Astrocyte (in vitro differentiated cells and primary cell): Measurements from ENCODE around the gene ACACB. TPM values are rescaled to one million over a fixed set of nuclear protein-coding genes. Genes with fewer than 3 reads are reported as not detected.

Experiments used
- DNase-seq: peaks from one replicate; pipeline ENCODE4 v3.0.0-alpha.2; 2010; ENCODE audit warnings: low read depth
- FAIRE-seq: peaks from 2 replicates; lab custom pipeline; 2011; peaks lifted over from hg19 to GRCh38; lab: Jason Lieb, UNC
- H2AFZ ChIP-seq: 2 replicates; pipeline ENCODE4 v1.6.0; 2012; ENCODE audit warnings: low read depth, low read length, inconsistent platforms
- H3K27ac ChIP-seq: 2 replicates; pipeline ENCODE4 v1.5.1; 2011; ENCODE audit warnings: low read depth, low read length, inconsistent platforms
- H3K27me3 ChIP-seq: 2 replicates; pipeline ENCODE4 v1.6.0; 2011; ENCODE audit warnings: low read length, inconsistent platforms; ENCODE audit not compliant: insufficient read depth
- H3K36me3 ChIP-seq: 2 replicates; pipeline ENCODE4 v1.5.1; 2011; ENCODE audit warnings: low read length, inconsistent platforms; ENCODE audit not compliant: insufficient read depth
- H3K4me1 ChIP-seq: 2 replicates; pipeline ENCODE4 v1.5.1; 2011; ENCODE audit warnings: low read length, inconsistent platforms; ENCODE audit not compliant: insufficient read depth
- H3K4me2 ChIP-seq: 2 replicates; pipeline ENCODE4 v1.6.0; 2012; ENCODE audit warnings: low read length, inconsistent platforms
- H3K4me3 ChIP-seq: 2 replicates; pipeline ENCODE4 v1.5.1; 2011; ENCODE audit warnings: low read depth, mild to moderate bottlenecking, low read length, inconsistent platforms; ENCODE audit not compliant: insufficient read depth
- H3K79me2 ChIP-seq: 2 replicates; pipeline ENCODE4 v1.6.0; 2012; ENCODE audit warnings: mild to moderate bottlenecking, low read length, inconsistent platforms; ENCODE audit not compliant: insufficient read depth
- H3K9ac ChIP-seq: 2 replicates; pipeline ENCODE4 v1.6.0; 2012; ENCODE audit warnings: mild to moderate bottlenecking, low read length, inconsistent platforms
- H3K9me3 ChIP-seq: 2 replicates; pipeline ENCODE4 v1.5.1; 2012; ENCODE audit warnings: low read depth, mild to moderate bottlenecking, low read length, inconsistent platforms; ENCODE audit not compliant: insufficient read depth
- H4K20me1 ChIP-seq: 2 replicates; pipeline ENCODE4 v1.6.0; 2012; ENCODE audit warnings: low read length, inconsistent platforms; ENCODE audit not compliant: insufficient read depth
- H3K27ac Mint-ChIP-seq: one replicate; pipeline ENCODE4 v1.8.0; 2021; ENCODE audit warnings: mild to moderate bottlenecking, mixed read lengths; ENCODE audit not compliant: unreplicated experiment
- H3K27me3 Mint-ChIP-seq: one replicate; pipeline ENCODE4 v1.8.0; 2021; ENCODE audit warnings: low read depth, mixed read lengths; ENCODE audit not compliant: unreplicated experiment
- H3K36me3 Mint-ChIP-seq: one replicate; pipeline ENCODE4 v1.8.0; 2021; ENCODE audit warnings: low read depth, mixed read lengths; ENCODE audit not compliant: unreplicated experiment
- H3K4me1 Mint-ChIP-seq: one replicate; pipeline ENCODE4 v1.8.0; 2021; ENCODE audit warnings: low read depth, mixed read lengths; ENCODE audit not compliant: unreplicated experiment
- H3K4me3 Mint-ChIP-seq: one replicate; pipeline ENCODE4 v1.8.0; 2021; ENCODE audit warnings: mild to moderate bottlenecking, moderate library complexity, mixed read lengths; ENCODE audit not compliant: unreplicated experiment
- H3K9me3 Mint-ChIP-seq: one replicate; pipeline ENCODE4 v1.8.0; 2021; ENCODE audit warnings: mild to moderate bottlenecking, mixed read lengths; ENCODE audit not compliant: unreplicated experiment
- CTCF ChIP-seq: IDR thresholded peaks from 2 replicates; pipeline ENCODE4 v1.5.1; 2011; ENCODE audit warnings: low read depth, mild to moderate bottlenecking, inconsistent platforms, low read length, moderate library complexity; ENCODE audit not compliant: insufficient read depth
- EZH2 ChIP-seq: IDR thresholded peaks from 2 replicates; pipeline ENCODE4 v1.6.1; 2012; ENCODE audit warnings: mild to moderate bottlenecking, low read length, inconsistent platforms; ENCODE audit not compliant: insufficient read depth
- total RNA-seq: library from RNA; stranded (reverse); gene quantifications from 2 replicates; pipeline ENCODE4 v1.2.1, GENCODE V29; 2021

ACACB gene
- total RNA-seq, 1 donor from 2014 or later = 3.9 TPM

- no peaks in the 10 kb centered on the region for H4K20me1 ChIP-seq
- H3K4me1 Mint-ChIP-seq = peaks cover 2% of the 10 kb centered on the region
- no peaks in the 10 kb centered on the region for H3K27me3 ChIP-seq
- TF ChIP-seq EZH2 (no peak), CTCF (no peak)
- H3K4me3 ChIP-seq = no peak overlapping the region
- DNase-seq = no peak
- peaks cover 25% of the 10 kb centered on the region for H3K27me3 Mint-ChIP-seq
- no peak overlapping the region for H3K4me2 ChIP-seq
- no peak overlapping the region for H3K4me3 Mint-ChIP-seq
- no peaks in the 10 kb centered on the region for H3K79me2 ChIP-seq
- H3K9ac ChIP-seq = no peak overlapping the region
- H3K27ac ChIP-seq = no peak overlapping the region
- no peaks in the 10 kb centered on the region for H3K36me3 Mint-ChIP-seq
- no peaks in the 10 kb centered on the region for H3K4me1 ChIP-seq
- H3K36me3 ChIP-seq = no peaks in the 10 kb centered on the region
- no peak for FAIRE-seq
- no peak overlapping the region for H2AFZ ChIP-seq
- no peaks in the 10 kb centered on the region for H3K9me3 Mint-ChIP-seq
- no peak overlapping the region for H3K27ac Mint-ChIP-seq
- no peaks in the 10 kb centered on the region for H3K9me3 ChIP-seq
Measured at GRCh38 chr12:109279525-109279924, 163.1 kb downstream of the ACACB start.

GRCh38 chr12:109281452-109281851 is 165.1 kb downstream of the ACACB start:
- no peak overlapping the region for H3K4me3 Mint-ChIP-seq
- DNase-seq = no peak
- no peaks in the 10 kb centered on the region for H3K36me3 Mint-ChIP-seq
- peaks cover 28% of the 10 kb centered on the region for H3K27me3 Mint-ChIP-seq
- H3K27ac ChIP-seq = no peak overlapping the region
- H3K27me3 ChIP-seq = no peaks in the 10 kb centered on the region
- H3K9ac ChIP-seq = no peak overlapping the region
- no peaks in the 10 kb centered on the region for H3K9me3 ChIP-seq
- no peaks in the 10 kb centered on the region for H3K79me2 ChIP-seq
- H3K4me3 ChIP-seq = no peak overlapping the region
- H2AFZ ChIP-seq = no peak overlapping the region
- H3K4me1 Mint-ChIP-seq = peaks cover 2% of the 10 kb centered on the region
- H4K20me1 ChIP-seq = no peaks in the 10 kb centered on the region
- no peak overlapping the region for H3K4me2 ChIP-seq
- no peaks in the 10 kb centered on the region for H3K4me1 ChIP-seq
- H3K36me3 ChIP-seq = no peaks in the 10 kb centered on the region
- H3K9me3 Mint-ChIP-seq = no peaks in the 10 kb centered on the region
- TF ChIP-seq CTCF (no peak), EZH2 (no peak)
- FAIRE-seq = no peak
- no peak overlapping the region for H3K27ac Mint-ChIP-seq

GRCh38 chr12:109284392-109284791 is 168.0 kb downstream of the ACACB start:
- no peaks in the 10 kb centered on the region for H3K9me3 ChIP-seq
- no peaks in the 10 kb centered on the region for H3K27me3 ChIP-seq
- FAIRE-seq = no peak
- Mint-ChIP-seq H3K4me1 (no peaks in the 10 kb centered on the region), H3K9me3 (no peaks in the 10 kb centered on the region), H3K27ac (no peak overlapping the region), H3K36me3 (no peaks in the 10 kb centered on the region), H3K4me3 (no peak overlapping the region), H3K27me3 (peaks cover 28% of the 10 kb centered on the region)
- H3K36me3 ChIP-seq = no peaks in the 10 kb centered on the region
- H3K27ac ChIP-seq = no peak overlapping the region
- H3K4me1 ChIP-seq = no peaks in the 10 kb centered on the region
- no peak for DNase-seq
- no peaks in the 10 kb centered on the region for H4K20me1 ChIP-seq
- H3K4me3 ChIP-seq = no peak overlapping the region
- H3K9ac ChIP-seq = no peak overlapping the region
- H2AFZ ChIP-seq = no peak overlapping the region
- H3K79me2 ChIP-seq = no peaks in the 10 kb centered on the region
- TF ChIP-seq CTCF (no peak), EZH2 (no peak)
- H3K4me2 ChIP-seq = no peak overlapping the region
